GM18907 (cell line): ENCODE results near the gene SYNM.

Experiments
- ATAC-seq: cut with Tn5 transposase; IDR thresholded peaks from one replicate; pipeline ENCODE4 v1.9.1; 2021; ENCODE audit warnings: mild to moderate bottlenecking, moderate library complexity; ENCODE audit not compliant: unreplicated experiment

Gene SYNM

GRCh38 chr15:99165020-99165790 is 60.3 kb downstream of the SYNM start:
- no peak for ATAC-seq

- ATAC-seq: no peak
Measured at GRCh38 chr15:99165956-99166689, 61.2 kb downstream of the SYNM start.

GRCh38 chr15:99167201-99167600 is 62.3 kb downstream of the SYNM start:
- ATAC-seq: no peak

- ATAC-seq: peak; percentile 68
Measured at GRCh38 chr15:99167640-99168039, 62.8 kb downstream of the SYNM start.

- no peak for ATAC-seq
Measured at GRCh38 chr15:99168601-99169580, 64.0 kb downstream of the SYNM start.

GRCh38 chr15:99169769-99170311 is 65.0 kb downstream of the SYNM start:
- ATAC-seq: no peak

GRCh38 chr15:99170476-99171065 is 65.7 kb downstream of the SYNM start:
- ATAC-seq: no peak

GRCh38 chr15:99172171-99172570 is 67.3 kb downstream of the SYNM start:
- no peak for ATAC-seq

- no peak for ATAC-seq
Measured at GRCh38 chr15:99172989-99173388, 68.1 kb downstream of the SYNM start.

GRCh38 chr15:99174567-99175395 is 69.9 kb downstream of the SYNM start:
- ATAC-seq: no peak

GRCh38 chr15:99176757-99177156 is 71.9 kb downstream of the SYNM start:
- ATAC-seq: no peak

- ATAC-seq: no peak
Measured at GRCh38 chr15:99177679-99178078, 72.8 kb downstream of the SYNM start.

GRCh38 chr15:99180086-99180963 is 75.4 kb downstream of the SYNM start:
- ATAC-seq: no peak

- ATAC-seq: no peak
Measured at GRCh38 chr15:99180964-99181306, 76.1 kb downstream of the SYNM start.

GRCh38 chr15:99181545-99181971 is 76.7 kb downstream of the SYNM start:
- ATAC-seq: no peak

GRCh38 chr15:99182791-99183190 is 77.9 kb downstream of the SYNM start:
- ATAC-seq: no peak
